ES-I3 (cell line): Measurements from ENCODE around the gene PSMA2.
"Not testable (repeated sequence)": the region's sequence is repeated elsewhere in the genome, so short reads cannot be mapped to it uniquely, and the experiment has no call there.

Source experiments
- H3K36me3 ChIP-seq: 2 replicates; pipeline ENCODE4 v1.6.1; 2013; ENCODE audit warnings: mild to moderate bottlenecking, low read length, control low read depth, moderate library complexity; ENCODE audit not compliant: insufficient read depth
- H3K4me1 ChIP-seq: 2 replicates; pipeline ENCODE4 v1.6.1; 2013; ENCODE audit warnings: mild to moderate bottlenecking, control low read depth, low read length; ENCODE audit not compliant: insufficient read depth
- H3K9ac ChIP-seq: 2 replicates; pipeline ENCODE4 v1.6.1; 2013; ENCODE audit warnings: low read depth, mild to moderate bottlenecking, low read length, moderate library complexity
- H3K9me3 ChIP-seq: 2 replicates; pipeline ENCODE4 v1.6.1; 2013; ENCODE audit warnings: mild to moderate bottlenecking, low read length, moderate library complexity; ENCODE audit not compliant: control insufficient read depth, insufficient read depth

PSMA2 gene

GRCh38 chr7:42902331-42902730 lies 29.6 kb downstream of the PSMA2 start:
- H3K9me3 ChIP-seq: no peaks in the 10 kb centered on the region
- H3K9ac ChIP-seq: no peak overlapping the region
- no peaks in the 10 kb centered on the region for H3K4me1 ChIP-seq
- no peaks in the 10 kb centered on the region for H3K36me3 ChIP-seq

GRCh38 chr7:42900842-42901241 lies 31.1 kb downstream of the PSMA2 start:
- Histone ChIP-seq H3K9ac (no peak overlapping the region), H3K9me3 (no peaks in the 10 kb centered on the region), H3K4me1 (no peaks in the 10 kb centered on the region)

GRCh38 chr7:42893346-42894240 lies 38.4 kb downstream of the PSMA2 start:
- no peak overlapping the region; the same call in none of the 2 replicates for H3K9ac ChIP-seq
- H3K4me1 ChIP-seq: peaks cover 14% of the 10 kb centered on the region; the same call in 1 of the 2 replicates
- no peaks in the 10 kb centered on the region for H3K36me3 ChIP-seq
- no peaks in the 10 kb centered on the region; the same call in 1 of the 2 replicates for H3K9me3 ChIP-seq

More at GRCh38 chr7:42900842-42901241, 31.1 kb downstream of the PSMA2 start:
- no peaks in the 10 kb centered on the region for H3K36me3 ChIP-seq

GRCh38 chr7:42886893-42887505 lies 45.0 kb downstream of the PSMA2 start:
- peaks cover 5% of the 10 kb centered on the region; the same call in 1 of the 2 replicates for H3K36me3 ChIP-seq
- H3K9me3 ChIP-seq: no peaks in the 10 kb centered on the region; the same call in 1 of the 2 replicates
- H3K9ac ChIP-seq: peak overlapping the region; percentile 76; the same call in 1 of the 2 replicates
- H3K4me1 ChIP-seq: peaks cover 8% of the 10 kb centered on the region; the same call in 1 of the 2 replicates

- Histone ChIP-seq H3K4me1 (peaks cover 8% of the 10 kb centered on the region; the same call in 1 of the 2 replicates), H3K36me3 (peaks cover 5% of the 10 kb centered on the region; the same call in 1 of the 2 replicates), H3K9me3 (no peaks in the 10 kb centered on the region; the same call in 1 of the 2 replicates), H3K9ac (no peak overlapping the region)
Observed at GRCh38 chr7:42886129-42886528, 45.8 kb downstream of the PSMA2 start.

GRCh38 chr7:42885183-42885582 lies 46.8 kb downstream of the PSMA2 start:
- H3K9ac ChIP-seq, H3K36me3 ChIP-seq, H3K9me3 ChIP-seq, H3K4me1 ChIP-seq: not testable (repeated sequence)

- H3K36me3 ChIP-seq: peaks cover 5% of the 10 kb centered on the region; the same call in 1 of the 2 replicates
- H3K4me1 ChIP-seq: peaks cover 8% of the 10 kb centered on the region; the same call in 1 of the 2 replicates
- no peak overlapping the region for H3K9ac ChIP-seq
- H3K9me3 ChIP-seq: peaks cover 2% of the 10 kb centered on the region; the same call in 1 of the 2 replicates
Observed at GRCh38 chr7:42883950-42884349, 48.0 kb downstream of the PSMA2 start.

- peaks cover 5% of the 10 kb centered on the region for H3K36me3 ChIP-seq
- H3K9ac ChIP-seq: no peak overlapping the region
- H3K4me1 ChIP-seq: no peaks in the 10 kb centered on the region
- peaks cover 2% of the 10 kb centered on the region; the same call in 1 of the 2 replicates for H3K9me3 ChIP-seq
Observed at GRCh38 chr7:42880392-42880791, 51.6 kb downstream of the PSMA2 start.

GRCh38 chr7:42878303-42878702 lies 53.7 kb downstream of the PSMA2 start:
- peaks cover 2% of the 10 kb centered on the region; the same call in 1 of the 2 replicates for H3K9me3 ChIP-seq
- no peaks in the 10 kb centered on the region for H3K4me1 ChIP-seq
- H3K36me3 ChIP-seq: peaks cover under 1% of the 10 kb centered on the region
- no peak overlapping the region for H3K9ac ChIP-seq

GRCh38 chr7:42877862-42878261 lies 54.1 kb downstream of the PSMA2 start:
- Histone ChIP-seq H3K36me3 (no peaks in the 10 kb centered on the region; the same call in 1 of the 2 replicates), H3K4me1 (no peaks in the 10 kb centered on the region), H3K9me3 (peaks cover 2% of the 10 kb centered on the region; the same call in 1 of the 2 replicates), H3K9ac (no peak overlapping the region)

- no peak overlapping the region for H3K9ac ChIP-seq
- H3K36me3 ChIP-seq: no peaks in the 10 kb centered on the region; the same call in 1 of the 2 replicates
Observed at GRCh38 chr7:42876182-42877068, 55.5 kb downstream of the PSMA2 start.

GRCh38 chr7:42869131-42870020 lies 62.6 kb downstream of the PSMA2 start:
- no peak overlapping the region for H3K9ac ChIP-seq
- 0 out of 2 replicates have a peak, but pooled peaks cover 3% of the 10 kb centered on the region for H3K36me3 ChIP-seq
- H3K4me1 ChIP-seq: no peaks in the 10 kb centered on the region
- peaks cover 25% of the 10 kb centered on the region for H3K9me3 ChIP-seq

More at GRCh38 chr7:42876182-42877068, 55.5 kb downstream of the PSMA2 start:
- H3K4me1 ChIP-seq: no peaks in the 10 kb centered on the region
- H3K9me3 ChIP-seq: peaks cover 2% of the 10 kb centered on the region; the same call in 1 of the 2 replicates

GRCh38 chr7:42868480-42868879 lies 63.5 kb downstream of the PSMA2 start:
- Histone ChIP-seq H3K36me3 (0 out of 2 replicates have a peak, but pooled peaks cover 3% of the 10 kb centered on the region), H3K9ac (no peak overlapping the region), H3K4me1 (no peaks in the 10 kb centered on the region), H3K9me3 (peaks cover 25% of the 10 kb centered on the region)
